ENCODE results near the gene PPP2R5E. TPM values are rescaled to one million over a fixed set of nuclear protein-coding genes. Genes with fewer than 3 reads are reported as not detected.

PPP2R5E gene
- total RNA-seq, 3 donors from 2014 or later (not counting 1 experiment from before 2014, with no cell fraction given), result 57.4 to 64.1 (median 62.4) TPM

GRCh38 chr14:63435204-63435603, 108.0 kb downstream of the PPP2R5E start:
- TF ChIP-seq CTCF (IDR thresholded peaks at IDR 0.05), result no peak
- H3K27ac Mint-ChIP-seq, result peak overlapping the region; percentile 73 to 79
- H3K27ac ChIP-seq (ENCODE audit: low read length), result peak overlapping the region; percentile 3
- no peaks in the 10 kb centered on the region for H3K36me3 ChIP-seq (ENCODE audit: control insufficient read depth, insufficient read depth, low read length)
- intact Hi-C loops (cut with micrococcal nuclease), result loop anchor here (5.0 kb wide), 1 partner anchor 42 kb away; no protein-coding TSS in a partner anchor
- DNase-seq, result no peak
- H3K9me3 Mint-ChIP-seq, result no peaks in the 10 kb centered on the region
- no peaks in the 10 kb centered on the region for H3K27me3 ChIP-seq (ENCODE audit: control insufficient read depth, insufficient read depth, low read length)
- no peaks in the 10 kb centered on the region for H3K9me3 ChIP-seq (ENCODE audit: control insufficient read depth, insufficient read depth, low read length)
- no peak for ATAC-seq
- H3K27me3 Mint-ChIP-seq (ENCODE audit: low read depth in 2 of 2), result no peaks in the 10 kb centered on the region
- H3K4me1 ChIP-seq (ENCODE audit: control insufficient read depth, insufficient read depth, low read length), result peaks cover 11% of the 10 kb centered on the region
- WGBS (ENCODE audit: insufficient coverage), result 67% methylated on average over 1 of the region's 2 CpGs
- no peaks in the 10 kb centered on the region for H3K36me3 Mint-ChIP-seq
- H3K4me1 Mint-ChIP-seq, result peaks cover 73 to 75% of the 10 kb centered on the region in 2 donors
- peak overlapping the region; percentile 61 for H3K4me3 Mint-ChIP-seq
- H3K4me3 ChIP-seq (ENCODE audit: low read length), result no peak overlapping the region

- WGBS (ENCODE audit: insufficient coverage), result 86% methylated on average over 2 of the region's 4 CpGs
- Mint-ChIP-seq H3K27ac (peak overlapping the region; percentile 25 to 79), H3K36me3 (no peaks in the 10 kb centered on the region), H3K9me3 (no peaks in the 10 kb centered on the region), H3K4me3 (no peak overlapping the region), H3K27me3 (ENCODE audit: low read depth in 2 of 2) (no peaks in the 10 kb centered on the region), H3K4me1 (peaks cover 65 to 71% of the 10 kb centered on the region in 2 donors)
- ATAC-seq (peak in 1 of 3 donors; percentile 34), DNase-seq (no peak)
- TF ChIP-seq CTCF (IDR thresholded peaks at IDR 0.05), result no peak
- no peaks in the 10 kb centered on the region for H3K27me3 ChIP-seq (ENCODE audit: control insufficient read depth, insufficient read depth, low read length)
- intact Hi-C loops (cut with micrococcal nuclease), result no loop called here
- H3K4me1 ChIP-seq (ENCODE audit: control insufficient read depth, insufficient read depth, low read length), result peaks cover 10% of the 10 kb centered on the region
- H3K36me3 ChIP-seq (ENCODE audit: control insufficient read depth, insufficient read depth, low read length), result no peaks in the 10 kb centered on the region
- no peaks in the 10 kb centered on the region for H3K9me3 ChIP-seq (ENCODE audit: control insufficient read depth, insufficient read depth, low read length)
- no peak overlapping the region for H3K4me3 ChIP-seq (ENCODE audit: low read length)
- no peak overlapping the region for H3K27ac ChIP-seq (ENCODE audit: low read length)
Observed at GRCh38 chr14:63432888-63433552, 110.2 kb downstream of the PPP2R5E start.

GRCh38 chr14:63432228-63432627, 110.9 kb downstream of the PPP2R5E start:
- no peaks in the 10 kb centered on the region for H3K27me3 ChIP-seq (ENCODE audit: control insufficient read depth, insufficient read depth, low read length)
- Mint-ChIP-seq H3K27me3 (ENCODE audit: low read depth in 2 of 2) (no peaks in the 10 kb centered on the region), H3K27ac (peak overlapping the region; percentile 25 to 39), H3K4me3 (no peak overlapping the region), H3K36me3 (no peaks in the 10 kb centered on the region), H3K4me1 (peaks cover 61 to 63% of the 10 kb centered on the region in 2 donors), H3K9me3 (no peaks in the 10 kb centered on the region)
- TF ChIP-seq CTCF (IDR thresholded peaks at IDR 0.05), result no peak
- no peaks in the 10 kb centered on the region for H3K9me3 ChIP-seq (ENCODE audit: control insufficient read depth, insufficient read depth, low read length)
- no peak for DNase-seq
- H3K4me3 ChIP-seq (ENCODE audit: low read length), result no peak overlapping the region
- H3K36me3 ChIP-seq (ENCODE audit: control insufficient read depth, insufficient read depth, low read length), result no peaks in the 10 kb centered on the region
- peaks cover 6% of the 10 kb centered on the region for H3K4me1 ChIP-seq (ENCODE audit: control insufficient read depth, insufficient read depth, low read length)
- H3K27ac ChIP-seq (ENCODE audit: low read length), result no peak overlapping the region
- intact Hi-C loops (cut with micrococcal nuclease), result no loop called here
- ATAC-seq, result no peak
- 100% methylated on average over 5 of the region's 5 CpGs for WGBS (ENCODE audit: insufficient coverage)

GRCh38 chr14:63431466-63431865, 111.7 kb downstream of the PPP2R5E start:
- Mint-ChIP-seq H3K27me3 (ENCODE audit: low read depth in 2 of 2) (no peaks in the 10 kb centered on the region), H3K27ac (no peak overlapping the region), H3K9me3 (no peaks in the 10 kb centered on the region), H3K36me3 (no peaks in the 10 kb centered on the region), H3K4me1 (peaks cover 58 to 61% of the 10 kb centered on the region in 2 donors), H3K4me3 (no peak overlapping the region)
- DNase-seq (no peak), ATAC-seq (no peak)
- Histone ChIP-seq H3K4me1 (ENCODE audit: control insufficient read depth, insufficient read depth, low read length) (peaks cover 1% of the 10 kb centered on the region), H3K4me3 (ENCODE audit: low read length) (no peak overlapping the region), H3K9me3 (ENCODE audit: control insufficient read depth, insufficient read depth, low read length) (no peaks in the 10 kb centered on the region), H3K27me3 (ENCODE audit: control insufficient read depth, insufficient read depth, low read length) (no peaks in the 10 kb centered on the region), H3K27ac (ENCODE audit: low read length) (no peak overlapping the region), H3K36me3 (ENCODE audit: control insufficient read depth, insufficient read depth, low read length) (no peaks in the 10 kb centered on the region)
- 100% methylated on average over 1 of the region's 3 CpGs for WGBS (ENCODE audit: insufficient coverage)
- intact Hi-C loops (cut with micrococcal nuclease), result no loop called here
- no peak for TF ChIP-seq CTCF (IDR thresholded peaks at IDR 0.05)

Data from natural killer cell (primary cell).